DOHH2 (cell line): Measurements from ENCODE around the gene TMEM132D.

Experiments
- H3F3A ChIP-seq: fragments of 200-600 bp; sonication (generic), shearing (Covaris generic); 2 replicates; pipeline ENCODE4 v1.6.0; 2016; ENCODE audit warnings: antibody characterized with exemption, mild to moderate bottlenecking; ENCODE audit not compliant: control insufficient read depth, insufficient read depth
- H3K27ac ChIP-seq: fragments of 200-600 bp; sonication (generic); 2 replicates; pipeline ENCODE4 v1.5.1; 2014; ENCODE audit warnings: low read depth, mild to moderate bottlenecking, low read length, moderate library complexity
- H3K27me3 ChIP-seq: fragments of 200-600 bp; sonication (generic); 2 replicates; pipeline ENCODE4 v1.6.1; 2014; ENCODE audit warnings: mild to moderate bottlenecking, low read length, mixed read lengths; ENCODE audit not compliant: control insufficient read depth
- H3K36me3 ChIP-seq: fragments of 200-600 bp; sonication (generic); 2 replicates; pipeline ENCODE4 v1.6.1; 2014; ENCODE audit warnings: mild to moderate bottlenecking, low read length, moderate library complexity, mixed read lengths; ENCODE audit not compliant: control insufficient read depth
- H3K4me1 ChIP-seq: fragments of 200-600 bp; sonication (generic); 2 replicates; pipeline ENCODE4 v1.6.1; 2014; ENCODE audit warnings: mild to moderate bottlenecking, low read length, mixed read lengths; ENCODE audit not compliant: control insufficient read depth
- H3K4me2 ChIP-seq: fragments of 200-600 bp; sonication (generic); 2 replicates; pipeline ENCODE4 v1.6.0; 2014; ENCODE audit warnings: mild to moderate bottlenecking, low read length, moderate library complexity
- H3K4me3 ChIP-seq: fragments of 200-600 bp; sonication (generic); 2 replicates; pipeline ENCODE4 v1.5.1; 2014; ENCODE audit warnings: mild to moderate bottlenecking, low read length, mixed read lengths
- H3K79me2 ChIP-seq: fragments of 200-600 bp; sonication (generic); 2 replicates; pipeline ENCODE4 v1.6.1; 2014; ENCODE audit warnings: mild to moderate bottlenecking, low read length, mixed read lengths; ENCODE audit not compliant: control insufficient read depth
- H3K9me2 ChIP-seq: fragments of 200-600 bp; sonication (generic); replicated peaks from 2 replicates; pipeline ENCODE4 v1.6.1; 2014; ENCODE audit warnings: mild to moderate bottlenecking, low read length, mixed read lengths; ENCODE audit not compliant: control insufficient read depth
- H3K9me3 ChIP-seq: fragments of 200-600 bp; sonication (generic); 2 replicates; pipeline ENCODE4 v1.6.1; 2014; ENCODE audit warnings: antibody characterized with exemption, low read length, mixed read lengths; ENCODE audit not compliant: control insufficient read depth, insufficient read depth
- H4K20me1 ChIP-seq: fragments of 200-600 bp; sonication (generic); 2 replicates; pipeline ENCODE4 v1.6.0; 2014; ENCODE audit warnings: low read depth, mild to moderate bottlenecking, antibody characterized with exemption, low read length, moderate library complexity; ENCODE audit not compliant: control insufficient read depth, insufficient read depth
- EZH2phosphoT487 ChIP-seq: fragments of 200-600 bp; sonication (generic); IDR thresholded peaks from 2 replicates; pipeline ENCODE4 v1.6.1; 2017; ENCODE audit warnings: borderline replicate concordance, mild to moderate bottlenecking, antibody characterized with exemption, low read length, moderate library complexity, mixed read lengths
- TF ChIP-seq, protein P1 (sequence below): fragments of 200-600 bp; sonication (generic); IDR thresholded peaks from one replicate; pipeline ENCODE4 v1.5.1; 2014; ENCODE audit warnings: antibody characterized with exemption, mild to moderate bottlenecking, low read depth, low read length; ENCODE audit not compliant: poor library complexity, severe bottlenecking

The TMEM132D gene

DNA sequence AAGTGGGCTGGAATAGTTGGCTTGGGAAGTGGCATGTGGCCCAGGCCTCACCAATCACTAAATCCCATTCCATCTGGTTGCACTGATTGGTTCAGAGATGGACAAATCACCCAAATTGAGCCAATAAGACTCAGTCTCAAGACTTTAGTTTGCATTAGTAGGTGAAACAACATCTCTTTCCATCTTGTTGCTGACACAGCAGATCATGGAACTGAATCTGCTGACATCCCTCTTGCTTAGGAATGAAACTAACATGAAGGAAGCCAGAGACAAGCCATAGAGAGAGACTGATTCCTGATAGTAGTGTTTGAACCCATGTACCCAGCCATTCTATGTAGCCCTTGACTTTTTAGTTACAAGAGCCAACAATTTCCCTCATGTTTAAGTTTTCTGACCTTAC lies 743.5 kb downstream of the TMEM132D start:
- H3K4me2 ChIP-seq, result no peak overlapping the region
- no peaks in the 10 kb centered on the region for H3K36me3 ChIP-seq
- H3F3A ChIP-seq, result no peaks in the 10 kb centered on the region
- H3K27ac ChIP-seq, result no peak overlapping the region
- no peaks in the 10 kb centered on the region for H3K9me2 ChIP-seq
- no peak overlapping the region for H3K4me3 ChIP-seq
- H3K4me1 ChIP-seq, result no peaks in the 10 kb centered on the region
- no peaks in the 10 kb centered on the region for H3K27me3 ChIP-seq
- no peaks in the 10 kb centered on the region for H3K79me2 ChIP-seq
- no peaks in the 10 kb centered on the region for H3K9me3 ChIP-seq
- no peaks in the 10 kb centered on the region for H4K20me1 ChIP-seq
- TF ChIP-seq, protein P1, sequence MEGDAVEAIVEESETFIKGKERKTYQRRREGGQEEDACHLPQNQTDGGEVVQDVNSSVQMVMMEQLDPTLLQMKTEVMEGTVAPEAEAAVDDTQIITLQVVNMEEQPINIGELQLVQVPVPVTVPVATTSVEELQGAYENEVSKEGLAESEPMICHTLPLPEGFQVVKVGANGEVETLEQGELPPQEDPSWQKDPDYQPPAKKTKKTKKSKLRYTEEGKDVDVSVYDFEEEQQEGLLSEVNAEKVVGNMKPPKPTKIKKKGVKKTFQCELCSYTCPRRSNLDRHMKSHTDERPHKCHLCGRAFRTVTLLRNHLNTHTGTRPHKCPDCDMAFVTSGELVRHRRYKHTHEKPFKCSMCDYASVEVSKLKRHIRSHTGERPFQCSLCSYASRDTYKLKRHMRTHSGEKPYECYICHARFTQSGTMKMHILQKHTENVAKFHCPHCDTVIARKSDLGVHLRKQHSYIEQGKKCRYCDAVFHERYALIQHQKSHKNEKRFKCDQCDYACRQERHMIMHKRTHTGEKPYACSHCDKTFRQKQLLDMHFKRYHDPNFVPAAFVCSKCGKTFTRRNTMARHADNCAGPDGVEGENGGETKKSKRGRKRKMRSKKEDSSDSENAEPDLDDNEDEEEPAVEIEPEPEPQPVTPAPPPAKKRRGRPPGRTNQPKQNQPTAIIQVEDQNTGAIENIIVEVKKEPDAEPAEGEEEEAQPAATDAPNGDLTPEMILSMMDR, result no peak
- no peak for TF ChIP-seq EZH2phosphoT487

DNA sequence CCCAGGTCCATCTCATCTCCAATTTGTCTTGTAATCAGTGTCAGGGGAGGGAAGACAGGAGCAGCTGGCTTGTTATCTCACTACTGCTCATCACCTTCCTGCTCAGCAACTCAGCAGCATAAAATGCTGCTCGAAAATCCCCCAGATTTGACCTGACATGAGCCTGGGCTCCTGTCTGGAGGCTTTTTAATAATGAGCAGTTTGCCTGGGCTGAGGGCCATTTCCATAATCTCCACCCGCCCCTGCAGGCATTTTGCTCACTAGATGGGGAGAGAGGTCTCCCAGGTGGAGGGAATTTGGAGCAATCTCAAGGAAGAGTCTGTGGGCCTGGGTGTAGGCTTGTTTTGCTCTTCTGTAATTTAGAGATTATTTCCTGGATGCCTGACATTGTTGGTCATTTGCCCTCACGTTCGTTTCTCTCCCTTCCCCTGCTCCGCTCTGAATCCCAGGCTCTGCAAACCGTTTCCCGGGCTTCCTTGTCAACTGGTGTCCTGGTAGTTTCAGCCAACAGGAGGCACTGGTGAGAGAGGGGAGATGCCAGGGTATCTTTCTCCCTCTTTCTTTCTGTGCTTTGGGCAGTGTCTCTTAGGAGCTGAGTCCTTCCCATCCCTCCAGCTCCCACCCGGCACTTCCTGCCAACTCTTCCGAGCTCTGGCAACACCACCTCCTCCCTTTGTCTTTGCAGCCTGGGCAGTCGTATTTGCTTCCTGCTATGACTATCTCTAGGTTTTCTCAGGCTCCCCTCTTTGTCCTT lies 751.3 kb downstream of the TMEM132D start:
- Histone ChIP-seq H3K27ac (no peak overlapping the region), H3K36me3 (no peaks in the 10 kb centered on the region), H3K9me3 (no peaks in the 10 kb centered on the region), H3K27me3 (no peaks in the 10 kb centered on the region), H3K4me3 (no peak overlapping the region), H4K20me1 (no peaks in the 10 kb centered on the region), H3K9me2 (no peaks in the 10 kb centered on the region), H3K79me2 (no peaks in the 10 kb centered on the region), H3F3A (no peaks in the 10 kb centered on the region), H3K4me1 (no peaks in the 10 kb centered on the region), H3K4me2 (no peak overlapping the region)
- no peak for TF ChIP-seq EZH2phosphoT487
- TF ChIP-seq, protein P1, result no peak

DNA sequence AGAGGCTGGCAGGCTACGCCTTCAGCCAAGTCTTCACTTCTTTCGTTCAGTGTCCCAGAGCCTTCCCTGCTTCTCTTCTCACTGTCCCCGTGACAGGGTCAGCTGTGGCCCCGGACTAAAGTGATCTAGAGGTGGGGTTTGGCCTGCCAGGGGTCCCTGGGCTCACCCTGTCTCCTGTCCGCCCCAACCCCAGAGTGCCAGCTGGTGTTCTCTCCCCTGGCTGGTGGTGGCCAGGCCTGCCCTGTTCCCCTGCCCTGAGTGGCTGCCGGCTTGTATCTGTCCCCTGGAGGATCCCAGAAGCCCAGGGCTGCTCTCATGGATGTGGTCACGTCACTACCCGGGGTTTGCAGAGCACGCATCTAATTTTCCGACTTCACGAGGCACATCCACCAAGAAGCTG lies 753.1 kb downstream of the TMEM132D start:
- no peaks in the 10 kb centered on the region for H3K36me3 ChIP-seq
- H3K9me3 ChIP-seq, result no peaks in the 10 kb centered on the region
- no peak overlapping the region for H3K4me3 ChIP-seq
- no peak overlapping the region for H3K4me2 ChIP-seq
- no peaks in the 10 kb centered on the region for H4K20me1 ChIP-seq
- no peak for TF ChIP-seq EZH2phosphoT487
- TF ChIP-seq, protein P1, result no peak
- no peaks in the 10 kb centered on the region for H3F3A ChIP-seq
- no peaks in the 10 kb centered on the region for H3K9me2 ChIP-seq
- H3K27me3 ChIP-seq, result no peaks in the 10 kb centered on the region
- no peaks in the 10 kb centered on the region for H3K4me1 ChIP-seq
- no peak overlapping the region for H3K27ac ChIP-seq
- H3K79me2 ChIP-seq, result no peaks in the 10 kb centered on the region
